GM21723 (cell line): ENCODE data around the gene AP3S1.
A peak's percentile ranks its signal among the peaks of the same experiment; 100 is the strongest.

ENCODE experiments used
- ATAC-seq: cut with Tn5 transposase; IDR thresholded peaks from one replicate; pipeline ENCODE4 v1.9.1; 2021; ENCODE audit warnings: mild to moderate bottlenecking, moderate library complexity; ENCODE audit not compliant: unreplicated experiment

AP3S1 gene

DNA sequence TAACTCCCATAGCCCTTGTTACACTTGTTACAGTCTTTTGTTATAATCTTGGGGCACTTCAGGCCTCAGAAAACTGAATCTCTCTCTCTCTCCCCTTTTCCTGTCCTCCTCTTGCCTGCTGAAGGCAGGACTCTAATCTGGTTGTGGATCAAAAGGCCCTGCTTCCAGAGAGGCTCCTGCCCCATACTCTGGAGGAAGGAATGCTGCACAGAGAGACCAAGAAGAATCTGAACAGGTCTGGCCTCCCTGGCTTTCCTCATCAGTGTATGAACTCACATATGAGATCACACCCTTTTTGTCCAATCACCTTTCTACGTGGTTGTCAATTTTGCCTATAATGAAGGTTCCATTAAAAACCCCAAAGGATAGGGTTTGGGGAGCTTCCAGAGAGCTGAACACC is 94.3 kb downstream of the AP3S1 start:
- no peak for ATAC-seq

DNA sequence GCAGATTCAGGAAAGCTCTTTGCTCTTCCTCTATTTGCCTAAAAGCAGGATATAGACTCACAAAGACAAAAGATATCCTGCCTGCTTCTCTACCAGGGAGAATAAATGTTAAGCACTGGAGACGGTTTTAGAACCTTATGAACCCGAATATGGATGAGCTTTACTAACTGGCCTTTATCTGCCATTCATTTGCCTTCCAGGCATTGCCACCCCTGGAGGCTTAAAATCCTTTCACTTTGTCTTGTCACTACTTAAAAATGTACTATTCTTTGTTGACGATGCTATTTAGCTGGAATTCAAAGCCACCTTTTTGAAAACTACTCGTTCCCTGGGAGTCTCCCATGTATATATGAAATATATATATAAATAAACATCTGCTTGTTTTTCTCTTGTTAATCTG is 97.3 kb downstream of the AP3S1 start:
- ATAC-seq, result no peak

DNA sequence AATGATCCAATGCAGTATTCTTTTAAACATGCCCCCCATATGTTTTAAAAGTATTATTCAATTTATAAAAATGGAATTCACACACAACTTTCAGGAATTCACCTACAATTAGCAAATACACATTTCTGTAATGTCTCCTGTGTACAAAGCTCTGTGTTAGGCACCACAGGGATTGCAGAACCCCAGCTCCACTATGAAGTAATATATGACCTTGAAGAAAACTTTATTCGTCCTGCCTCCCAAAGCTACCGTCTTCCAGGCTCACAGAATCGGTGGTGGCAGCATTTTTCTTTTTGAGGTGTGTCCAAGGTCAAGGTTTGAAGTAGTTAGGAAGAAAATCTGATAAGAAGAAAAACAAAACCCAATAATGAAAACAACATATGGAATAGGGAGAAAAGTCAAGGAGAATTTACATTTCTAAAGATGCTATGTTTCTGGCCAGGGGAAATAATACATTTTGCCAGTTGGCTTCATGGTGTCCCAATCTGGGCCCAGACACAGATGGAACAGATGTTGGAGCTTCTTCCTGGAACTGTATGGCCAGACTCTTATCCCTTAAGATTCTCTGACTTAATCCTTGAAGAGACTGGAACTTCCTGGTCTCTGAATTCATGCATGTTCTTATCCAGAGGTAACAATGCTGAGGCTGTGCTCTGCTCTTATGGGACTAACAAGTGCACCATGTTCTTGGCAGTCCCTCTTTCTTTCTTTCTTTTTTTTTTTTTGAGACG is 98.5 kb downstream of the AP3S1 start:
- ATAC-seq, result no peak

DNA sequence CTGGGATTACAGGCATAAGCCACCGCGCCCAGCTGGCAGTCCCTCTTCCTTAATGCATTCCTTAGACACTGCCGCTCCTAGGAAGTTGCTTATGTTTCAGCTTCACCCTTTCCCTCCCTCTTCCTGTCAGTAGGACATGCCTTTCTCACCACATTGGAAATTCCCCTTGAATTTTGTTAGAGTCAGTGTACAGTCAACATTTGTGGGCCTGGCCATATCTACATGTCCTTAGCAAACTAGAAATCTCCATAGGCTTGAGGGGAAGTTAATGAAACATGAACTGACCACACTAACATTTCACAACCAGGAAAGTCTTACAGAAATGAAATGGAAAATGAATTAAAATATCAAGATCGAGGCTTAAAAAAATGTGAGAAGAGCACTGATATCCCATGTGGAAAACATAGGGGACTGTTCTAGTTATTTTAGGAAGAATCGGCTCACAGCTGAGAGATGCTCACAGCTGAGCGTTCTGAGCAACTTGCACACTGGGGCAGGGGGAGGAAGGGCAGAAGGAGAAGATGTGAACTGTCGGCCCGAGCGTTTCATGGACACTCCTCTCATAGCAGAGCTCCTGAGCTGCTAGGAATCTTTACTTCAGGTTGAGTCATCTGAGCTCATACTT is 99.4 kb downstream of the AP3S1 start:
- ATAC-seq, result no peak

DNA sequence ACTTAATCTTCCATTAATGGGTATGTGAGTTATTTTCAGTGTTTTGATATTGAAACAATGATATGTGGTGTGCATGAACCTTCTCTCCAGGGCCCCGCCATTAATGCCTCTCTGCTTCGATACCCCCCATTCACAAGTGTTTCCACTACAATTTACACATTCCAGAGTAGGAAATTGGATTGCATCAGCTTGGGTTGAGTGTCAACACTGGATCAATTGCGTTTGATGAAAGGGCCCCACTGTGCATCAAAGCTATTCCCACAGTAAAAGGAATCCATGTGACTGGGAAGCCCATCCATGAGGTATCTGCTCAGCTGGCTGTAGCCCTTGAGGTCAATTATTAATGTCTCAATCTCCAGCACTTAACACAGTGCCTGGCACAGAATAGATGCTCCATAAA is 102.8 kb downstream of the AP3S1 start:
- ATAC-seq, result no peak

DNA sequence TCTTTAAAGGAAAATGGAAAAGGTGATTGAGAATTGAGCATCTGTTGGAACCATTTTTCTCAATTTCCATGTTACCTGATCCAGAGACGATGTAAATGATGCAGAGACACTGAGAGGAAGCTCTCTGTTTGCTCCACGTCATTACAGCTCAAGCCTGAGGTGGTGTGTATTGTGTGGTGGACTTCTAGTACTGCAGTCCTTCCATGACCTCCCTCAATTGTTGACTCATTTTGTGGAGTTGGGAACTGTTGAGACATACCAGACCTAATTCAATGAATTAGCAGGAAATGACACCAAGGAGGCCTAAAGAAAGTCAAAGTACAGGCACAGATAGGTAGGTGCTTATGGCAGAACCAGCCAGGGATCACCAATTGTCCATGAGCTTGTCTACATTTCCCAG is 104.9 kb downstream of the AP3S1 start:
- ATAC-seq, result no peak

DNA sequence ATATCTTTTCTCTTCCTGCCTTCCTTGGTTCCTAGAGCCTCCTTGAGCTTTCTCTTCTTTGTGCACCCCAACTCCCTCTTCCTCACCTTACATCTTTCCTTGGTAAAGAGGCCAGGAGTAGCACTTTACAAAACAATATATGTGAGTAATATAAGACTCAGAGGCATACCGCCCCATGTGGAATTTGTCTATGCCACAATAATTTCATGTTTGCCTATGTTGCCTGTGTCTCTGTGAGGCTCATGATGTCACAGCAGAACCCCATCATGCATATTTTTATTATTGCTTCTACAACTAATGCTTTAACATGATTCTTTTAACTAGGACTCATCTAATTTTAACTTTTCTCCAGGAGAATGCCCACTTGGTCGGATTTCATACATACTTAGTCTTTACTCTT is 105.5 kb downstream of the AP3S1 start:
- no peak for ATAC-seq

DNA sequence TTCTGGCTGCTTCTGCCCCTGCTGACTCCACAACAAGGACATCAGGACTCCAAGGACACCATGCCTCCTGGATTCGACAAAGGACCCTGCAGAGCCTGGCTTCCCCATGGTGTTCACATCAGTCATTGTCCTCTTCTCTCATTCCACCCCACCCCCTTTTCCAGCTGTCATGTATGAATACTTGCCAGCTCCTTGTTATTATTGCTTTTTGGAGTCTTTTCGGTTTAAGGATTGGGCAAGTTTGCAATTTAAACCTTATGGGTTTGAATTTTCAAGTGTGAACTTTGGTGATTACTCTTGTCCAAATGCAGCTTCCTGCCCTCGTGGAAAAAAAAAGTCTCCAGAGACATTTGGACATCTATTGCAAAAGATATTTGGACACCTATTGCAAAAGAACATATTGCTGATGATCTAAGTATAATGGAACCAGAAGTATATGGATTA is 106.4 kb downstream of the AP3S1 start:
- no peak for ATAC-seq

DNA sequence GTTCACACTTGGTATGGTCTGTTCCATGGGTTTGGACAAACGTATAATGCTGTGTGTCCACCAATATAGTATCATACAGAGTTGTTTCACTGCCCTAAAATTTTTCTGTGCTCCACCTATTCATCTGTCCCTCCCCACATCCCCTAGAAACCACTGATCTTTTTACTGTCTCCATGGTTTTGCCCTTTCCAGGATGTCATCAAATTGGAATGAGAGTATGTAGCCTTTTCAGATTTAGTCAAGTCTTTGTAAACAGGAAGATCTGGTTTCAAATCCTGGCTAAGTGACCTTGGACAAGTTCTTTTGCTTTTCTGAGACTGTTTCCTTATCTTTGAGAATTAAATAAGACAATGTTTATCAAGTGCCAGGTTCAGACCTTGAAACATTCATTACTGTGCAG is 107.4 kb downstream of the AP3S1 start:
- no peak for ATAC-seq

DNA sequence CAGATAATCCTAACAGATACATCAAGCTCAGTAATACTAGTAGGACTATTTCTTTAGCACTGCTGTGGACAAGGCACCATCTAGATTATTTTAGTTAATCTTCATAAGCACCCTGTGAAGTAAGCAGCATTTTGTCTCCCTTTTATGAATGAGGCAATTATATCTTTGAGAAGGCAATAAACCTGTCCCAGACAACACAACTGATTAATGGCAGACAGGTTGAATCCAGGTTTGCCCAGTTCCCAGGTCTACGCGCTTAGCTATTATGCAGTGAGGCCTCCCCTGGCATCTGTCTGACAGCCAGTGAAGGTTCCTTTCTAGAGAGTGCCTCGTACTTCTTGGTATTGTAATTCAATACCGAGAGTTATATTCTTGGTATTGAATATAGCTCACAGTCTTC is 110.9 kb downstream of the AP3S1 start:
- ATAC-seq, result no peak

DNA sequence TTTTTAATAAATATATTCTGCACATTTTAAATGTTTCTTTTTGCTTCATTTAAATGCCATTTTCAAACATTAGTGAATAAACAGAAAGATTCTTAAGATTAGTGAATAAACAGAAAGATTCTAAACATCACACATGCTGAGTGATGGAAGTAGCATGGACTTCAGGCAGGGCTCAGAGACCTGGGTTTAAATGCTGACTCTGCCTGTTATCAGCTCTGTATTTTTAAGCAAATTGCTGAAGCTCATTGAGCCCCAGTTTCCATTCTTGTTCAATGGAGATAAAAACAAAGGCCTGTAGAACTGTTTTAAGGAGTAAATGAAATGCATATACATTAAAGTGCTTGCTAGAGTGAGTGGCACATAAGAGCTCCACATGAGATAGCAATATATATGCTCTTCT is 112.4 kb downstream of the AP3S1 start:
- ATAC-seq, result no peak

DNA sequence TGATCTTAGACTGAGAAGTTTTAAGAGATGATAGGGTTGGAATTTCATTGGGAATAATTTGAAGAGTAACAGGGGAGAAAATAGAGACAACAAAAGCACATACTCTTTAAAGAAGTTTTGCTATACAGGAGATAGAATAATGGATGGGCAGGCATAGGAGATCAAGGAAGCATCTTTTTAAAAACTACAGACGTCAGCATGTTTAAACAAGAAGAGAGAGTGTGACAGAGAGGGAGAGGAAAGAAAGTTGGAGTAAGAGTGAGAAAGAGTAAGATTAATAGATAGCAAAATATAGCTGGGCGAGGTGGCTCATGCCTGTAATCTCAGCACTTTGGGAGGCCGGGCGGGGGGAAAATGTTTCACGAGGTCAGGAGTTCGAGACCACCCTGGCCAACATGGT is 115.2 kb downstream of the AP3S1 start:
- no peak for ATAC-seq

DNA sequence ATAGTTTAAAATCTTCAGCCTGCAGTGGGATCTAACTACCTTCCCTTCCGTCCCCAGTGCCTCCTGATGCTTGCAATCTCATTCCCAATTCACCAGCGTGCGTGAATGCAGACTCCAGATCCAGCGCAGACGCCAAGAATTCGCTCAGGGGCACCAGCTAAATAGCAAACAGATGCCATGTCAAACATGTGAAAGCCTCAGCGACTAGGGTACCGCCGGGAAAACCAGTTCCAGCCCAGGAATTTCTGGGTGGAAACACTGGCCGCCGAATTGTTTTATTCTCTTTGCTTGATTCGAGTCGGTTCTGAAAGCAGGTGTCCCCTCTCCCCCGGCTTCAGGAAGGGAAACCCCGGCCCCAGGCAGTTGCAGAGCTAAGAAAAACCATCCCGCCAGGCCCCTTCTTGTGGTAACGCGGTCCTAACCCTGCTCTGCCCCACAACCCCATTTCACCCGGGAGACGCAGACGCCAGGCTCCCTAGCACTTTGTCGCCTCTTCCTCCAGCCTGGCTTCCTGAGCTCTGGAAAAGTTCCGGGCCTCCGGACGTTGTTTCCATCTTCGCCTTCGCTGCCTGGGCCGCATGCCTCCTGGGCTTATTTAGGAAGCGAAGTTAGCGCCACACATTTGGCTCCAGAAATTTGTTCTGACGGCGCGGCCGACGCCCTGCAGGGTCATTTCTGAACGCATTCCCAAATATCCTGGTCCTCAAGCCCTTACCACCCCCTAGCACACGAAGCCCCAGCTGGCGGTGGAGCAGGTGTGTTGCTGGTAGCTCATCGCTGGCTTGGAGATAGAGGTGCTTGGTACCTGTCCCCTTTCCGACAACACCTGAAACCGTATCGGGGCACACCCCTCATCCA is 119.9 kb downstream of the AP3S1 start:
- ATAC-seq, result no peak

DNA sequence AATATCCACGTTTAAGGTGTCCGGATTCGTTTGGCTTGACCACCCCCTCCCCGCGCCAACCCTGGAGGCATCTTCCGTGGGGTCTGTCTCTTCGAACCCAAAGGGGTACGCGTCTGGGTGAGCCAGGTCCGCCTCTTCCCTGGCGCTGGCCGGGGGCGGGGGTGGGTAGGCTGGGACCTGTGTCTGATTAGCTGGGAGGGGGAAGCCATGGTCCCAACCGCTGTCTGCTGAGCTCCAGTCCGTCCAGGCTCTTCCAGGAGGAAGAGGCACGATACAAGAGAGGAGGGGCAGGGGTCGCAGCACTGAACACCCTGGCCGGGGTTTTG is 120.5 kb downstream of the AP3S1 start, which contains the start of gene LVRN:
Gene LVRN, plus strand, starts transcription at position 237 of the 326 bp plus-strand sequence. CDS start 143 bp downstream, outside the sequence.
- ATAC-seq, result no peak

DNA sequence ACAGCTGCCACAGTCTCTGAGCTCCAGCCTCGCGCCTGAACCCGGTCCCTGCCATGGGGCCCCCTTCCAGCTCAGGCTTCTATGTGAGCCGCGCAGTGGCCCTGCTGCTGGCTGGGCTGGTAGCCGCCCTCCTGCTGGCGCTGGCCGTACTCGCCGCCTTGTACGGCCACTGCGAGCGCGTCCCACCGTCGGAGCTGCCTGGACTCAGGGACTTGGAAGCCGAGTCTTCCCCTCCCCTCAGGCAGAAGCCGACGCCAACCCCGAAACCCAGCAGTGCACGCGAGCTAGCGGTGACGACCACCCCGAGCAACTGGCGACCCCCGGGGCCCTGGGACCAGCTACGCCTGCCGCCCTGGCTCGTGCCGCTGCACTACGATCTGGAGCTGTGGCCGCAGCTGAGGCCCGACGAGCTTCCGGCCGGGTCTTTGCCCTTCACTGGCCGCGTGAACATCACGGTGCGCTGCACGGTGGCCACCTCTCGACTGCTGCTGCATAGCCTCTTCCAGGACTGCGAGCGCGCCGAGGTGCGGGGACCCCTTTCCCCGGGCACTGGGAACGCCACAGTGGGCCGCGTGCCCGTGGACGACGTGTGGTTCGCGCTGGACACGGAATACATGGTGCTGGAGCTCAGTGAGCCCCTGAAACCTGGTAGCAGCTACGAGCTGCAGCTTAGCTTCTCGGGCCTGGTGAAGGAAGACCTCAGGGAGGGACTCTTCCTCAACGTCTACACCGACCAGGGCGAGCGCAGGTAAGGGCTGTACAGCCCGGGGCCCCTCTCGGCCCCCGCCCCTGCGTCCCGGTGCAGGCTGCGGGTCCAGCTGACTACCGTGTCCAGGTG is 121.0 kb downstream of the AP3S1 start:
- ATAC-seq, result peak; percentile 55

DNA sequence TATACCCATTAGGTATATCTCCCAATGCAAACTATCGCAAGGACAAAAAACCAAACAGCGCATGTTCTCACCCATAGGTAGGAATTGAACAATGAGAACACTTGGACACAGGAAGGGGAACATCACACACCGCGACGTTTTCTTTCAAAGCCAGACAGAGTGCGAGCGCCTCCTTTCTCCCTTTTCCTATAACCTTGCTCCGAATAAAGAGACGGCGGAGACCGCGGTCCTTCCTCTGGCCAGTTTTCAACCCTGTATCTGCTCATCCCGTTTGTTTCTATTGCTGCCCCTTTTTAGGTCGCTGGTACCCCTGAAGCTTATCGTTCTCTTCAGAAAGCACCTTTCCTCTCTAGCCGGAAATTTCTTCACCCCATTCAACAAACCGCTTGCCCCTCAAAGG is 121.8 kb downstream of the AP3S1 start:
- ATAC-seq, result no peak
